Activated T-helper 2 cell treated with anti-CD3 and anti-CD28 coated beads, Interferon-gamma antibody, Interleukin-2, Interleukin-4, amounts not matched to agents 10 μg/mL and 5 μg/mL and 100 μg/mL, durations not matched to agents 14 hours and 24 hours and 36 hours (primary cell): ENCODE data around the gene GNAT1. TPM values are rescaled to one million over a fixed set of nuclear protein-coding genes. Genes with fewer than 3 reads are reported as not detected.

Experiments
- DNase-seq: peaks from one replicate; pipeline ENCODE4 v3.0.0; 2021; ENCODE audit warnings: low spot score
- H3K27ac Mint-ChIP-seq: one replicate; pipeline ENCODE4 v1.8.0; 2021; ENCODE audit warnings: mixed read lengths
- H3K27me3 Mint-ChIP-seq: one replicate; pipeline ENCODE4 v1.8.0; 2021; ENCODE audit warnings: low read depth, mixed read lengths
- H3K36me3 Mint-ChIP-seq: one replicate; pipeline ENCODE4 v1.8.0; 2021; ENCODE audit warnings: low read depth, mixed read lengths
- H3K4me1 Mint-ChIP-seq: one replicate; pipeline ENCODE4 v1.8.0; 2021; ENCODE audit warnings: low read depth, mixed read lengths
- H3K4me3 Mint-ChIP-seq: one replicate; pipeline ENCODE4 v1.8.0; 2021; ENCODE audit warnings: low read depth, mild to moderate bottlenecking, moderate library complexity, mixed read lengths
- H3K9me3 Mint-ChIP-seq: one replicate; pipeline ENCODE4 v1.8.0; 2021; ENCODE audit warnings: mixed read lengths
- intact Hi-C: fragments of 100-400 bp; cut with micrococcal nuclease; formaldehyde crosslinking; loops from one replicate; pipeline ENCODE4 v1.15.1; 2023
- total RNA-seq: library from RNA; stranded (reverse); gene quantifications from 2 replicates; pipeline ENCODE4 v1.2.3, GENCODE V29; 2022

GNAT1 gene
- total RNA-seq, 1 donor from 2014 or later, result not detected

GRCh38 chr3:50155891-50156290, 35.5 kb upstream of the GNAT1 start:
- no peak for DNase-seq
- no peaks in the 10 kb centered on the region for H3K9me3 Mint-ChIP-seq
- no peak overlapping the region for H3K27ac Mint-ChIP-seq
- H3K4me1 Mint-ChIP-seq, result peaks cover 5% of the 10 kb centered on the region
- intact Hi-C loops, result no loop called here
- no peaks in the 10 kb centered on the region for H3K36me3 Mint-ChIP-seq
- H3K27me3 Mint-ChIP-seq, result peaks cover 33% of the 10 kb centered on the region
- H3K4me3 Mint-ChIP-seq, result peak overlapping the region; percentile 71

GRCh38 chr3:50156549-50157493, 34.6 kb upstream of the GNAT1 start:
- no peak for DNase-seq
- peaks cover 33% of the 10 kb centered on the region for H3K27me3 Mint-ChIP-seq
- H3K9me3 Mint-ChIP-seq, result no peaks in the 10 kb centered on the region
- intact Hi-C loops, result no loop called here
- H3K4me3 Mint-ChIP-seq, result no peak overlapping the region
- H3K27ac Mint-ChIP-seq, result no peak overlapping the region
- no peaks in the 10 kb centered on the region for H3K36me3 Mint-ChIP-seq
- H3K4me1 Mint-ChIP-seq, result peaks cover 5% of the 10 kb centered on the region

DNA sequence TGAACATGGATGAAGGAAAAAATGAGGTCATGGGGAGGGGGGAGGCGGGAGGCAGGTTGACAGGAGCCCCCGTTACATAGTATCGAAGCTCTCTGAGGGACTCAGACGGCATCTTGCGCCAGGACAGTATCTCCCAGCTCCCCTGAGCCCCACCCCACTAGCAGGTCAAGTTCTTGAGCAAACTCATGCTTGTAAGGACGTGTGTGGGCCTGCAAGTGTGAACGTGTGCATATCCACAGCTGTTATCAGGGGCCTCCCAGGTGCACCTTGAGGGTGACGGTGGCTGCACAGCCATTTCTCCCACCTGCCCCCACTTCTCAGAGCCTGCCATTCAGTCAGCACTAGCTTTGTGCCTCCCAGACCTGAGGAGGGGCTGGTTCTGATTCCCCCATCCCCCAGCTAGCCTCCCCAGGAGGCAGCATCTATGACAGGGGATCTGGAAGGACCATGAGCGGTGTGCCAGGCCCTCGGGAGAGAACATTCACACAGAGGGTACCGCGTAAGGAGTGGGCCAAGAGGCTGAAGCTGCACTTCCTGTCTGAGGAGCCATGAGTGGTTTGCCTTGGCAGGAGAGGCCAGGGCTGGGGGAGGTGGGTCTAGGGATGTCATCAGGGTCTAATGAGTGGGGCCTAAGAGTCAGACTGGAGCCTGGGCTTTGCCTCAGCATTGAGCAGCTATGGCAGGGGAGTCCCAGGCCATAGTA, 33.4 kb upstream of the GNAT1 start:
- H3K27me3 Mint-ChIP-seq, result peaks cover 33% of the 10 kb centered on the region
- H3K4me1 Mint-ChIP-seq, result peaks cover 5% of the 10 kb centered on the region
- no peaks in the 10 kb centered on the region for H3K9me3 Mint-ChIP-seq
- no peak for DNase-seq
- no peak overlapping the region for H3K27ac Mint-ChIP-seq
- intact Hi-C loops, result no loop called here
- H3K36me3 Mint-ChIP-seq, result no peaks in the 10 kb centered on the region
- no peak overlapping the region for H3K4me3 Mint-ChIP-seq

DNA sequence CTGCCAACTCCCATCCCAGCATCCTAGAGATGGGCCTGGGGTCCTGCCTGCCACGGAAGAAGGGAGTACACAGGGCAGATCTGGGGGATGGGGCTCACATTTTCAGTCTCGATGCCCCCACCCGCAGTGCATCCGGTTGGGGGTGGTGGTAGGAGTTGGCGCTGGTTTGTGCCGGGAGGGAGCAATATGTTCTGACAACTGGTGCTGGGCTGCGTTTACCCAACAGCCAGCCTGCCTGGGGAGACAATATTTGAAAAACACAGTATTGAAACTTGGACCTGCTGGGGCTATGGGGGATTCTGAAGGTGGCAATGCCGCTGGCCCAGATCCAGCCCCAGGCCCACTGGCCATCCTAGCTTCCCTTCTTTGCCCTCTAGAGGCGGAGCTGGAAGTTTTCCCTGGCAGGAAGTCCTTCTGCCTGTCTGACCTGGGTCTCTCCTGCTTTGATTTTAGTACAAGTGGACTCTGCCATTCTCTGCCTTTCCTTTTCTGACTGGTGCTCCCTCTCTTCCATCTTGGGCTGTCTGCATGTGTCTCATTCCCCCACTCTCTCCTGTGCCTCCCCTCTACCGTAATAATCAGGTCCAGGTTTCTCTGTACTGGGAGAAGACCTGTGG, 32.8 kb upstream of the GNAT1 start:
- intact Hi-C loops, result no loop called here
- Mint-ChIP-seq H3K27me3 (peaks cover 27% of the 10 kb centered on the region), H3K9me3 (no peaks in the 10 kb centered on the region), H3K36me3 (no peaks in the 10 kb centered on the region), H3K27ac (no peak overlapping the region), H3K4me1 (peaks cover 5% of the 10 kb centered on the region), H3K4me3 (no peak overlapping the region)
- no peak for DNase-seq

DNA sequence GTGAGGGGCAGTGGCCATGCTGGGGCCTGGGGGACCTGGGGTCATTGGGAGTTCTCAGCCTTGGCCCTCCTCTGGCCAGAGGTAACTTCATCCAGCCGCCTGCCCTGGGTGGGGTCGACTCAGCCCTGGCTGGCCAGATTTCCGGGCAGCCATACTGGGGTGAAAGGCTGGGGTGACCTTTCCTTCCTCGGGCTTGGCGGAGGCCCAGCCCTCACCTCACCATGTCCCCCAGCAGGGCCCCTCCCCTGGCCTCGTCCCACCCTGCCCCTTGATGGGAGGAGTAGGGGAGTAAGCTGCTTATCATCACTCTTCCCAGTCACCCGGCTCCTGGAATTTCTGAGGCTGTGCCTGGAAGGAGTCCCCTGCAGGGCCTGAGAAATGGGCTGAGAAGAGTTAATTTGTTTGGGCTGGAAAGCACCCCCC, 30.8 kb upstream of the GNAT1 start:
- no peaks in the 10 kb centered on the region for H3K9me3 Mint-ChIP-seq
- H3K4me3 Mint-ChIP-seq, result no peak overlapping the region
- DNase-seq, result no peak
- intact Hi-C loops, result no loop called here
- peaks cover 2% of the 10 kb centered on the region for H3K4me1 Mint-ChIP-seq
- H3K27me3 Mint-ChIP-seq, result peaks cover 22% of the 10 kb centered on the region
- no peak overlapping the region for H3K27ac Mint-ChIP-seq
- H3K36me3 Mint-ChIP-seq, result no peaks in the 10 kb centered on the region

DNA sequence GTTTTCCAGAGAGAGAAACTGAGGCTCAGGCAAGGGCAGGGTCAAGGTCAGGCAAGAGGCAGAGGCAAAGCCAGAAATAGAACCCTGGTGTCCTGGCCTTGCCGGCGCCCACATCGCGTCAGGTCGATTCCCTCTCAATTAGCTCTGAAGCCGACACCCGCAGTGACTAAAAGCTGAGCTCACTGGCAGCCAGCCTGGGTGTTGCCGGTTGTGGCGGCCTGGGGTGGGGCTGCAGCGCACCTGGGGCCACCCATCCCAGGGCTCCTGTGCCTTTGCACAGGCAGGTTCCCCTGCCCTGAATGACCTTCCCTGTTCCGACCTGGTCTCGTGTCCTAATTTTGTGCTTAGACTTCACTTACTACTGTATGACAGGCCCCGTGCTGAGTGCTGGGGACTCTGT, 30.1 kb upstream of the GNAT1 start:
- intact Hi-C loops, result no loop called here
- Mint-ChIP-seq H3K4me1 (no peaks in the 10 kb centered on the region), H3K27ac (no peak overlapping the region), H3K36me3 (no peaks in the 10 kb centered on the region), H3K27me3 (peaks cover 15% of the 10 kb centered on the region), H3K4me3 (no peak overlapping the region), H3K9me3 (no peaks in the 10 kb centered on the region)
- no peak for DNase-seq

DNA sequence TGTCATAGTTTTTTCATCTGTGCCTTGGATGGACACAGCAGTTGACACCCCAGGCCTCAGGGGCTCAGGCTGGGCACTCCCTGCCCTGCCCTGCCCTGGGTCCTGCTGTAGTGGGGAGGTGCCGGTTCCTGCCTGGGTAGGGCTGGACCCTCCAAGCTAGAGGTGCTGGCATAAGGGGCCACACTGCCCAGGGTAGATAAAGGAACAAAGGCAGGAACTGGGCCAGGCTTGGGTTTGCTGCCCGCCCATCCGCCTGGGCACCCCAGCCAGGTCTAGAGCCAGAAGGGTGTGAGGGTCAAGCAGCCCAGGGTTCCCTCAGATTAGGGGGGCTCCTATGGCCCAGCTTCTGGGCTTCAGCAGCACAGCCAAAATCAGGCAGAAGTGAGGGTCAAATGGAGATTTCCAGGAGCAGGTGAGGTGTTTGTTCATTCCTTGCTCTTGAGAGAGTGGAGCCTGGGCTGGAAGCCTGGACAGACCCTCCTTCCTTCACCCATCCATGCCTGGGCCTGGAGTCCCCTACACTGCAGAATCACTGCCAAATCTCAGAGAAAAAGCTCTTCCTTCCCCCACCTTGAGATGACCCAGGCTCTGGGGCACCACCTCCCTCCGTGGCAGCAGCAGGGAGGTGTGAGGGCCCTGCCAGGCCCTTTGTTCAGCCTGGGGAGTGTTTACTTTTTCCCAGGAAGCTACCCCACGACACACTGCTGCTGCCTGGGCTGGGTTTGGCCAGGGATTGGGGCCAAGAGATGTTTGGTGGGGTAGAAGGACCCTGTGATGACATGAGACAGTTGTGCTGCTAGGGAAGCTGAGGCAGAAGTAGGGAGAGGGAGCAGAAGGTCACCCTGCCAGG, 29.2 kb upstream of the GNAT1 start:
- intact Hi-C loops, result no loop called here
- Mint-ChIP-seq H3K36me3 (no peaks in the 10 kb centered on the region), H3K27me3 (peaks cover 12% of the 10 kb centered on the region), H3K27ac (no peak overlapping the region), H3K9me3 (no peaks in the 10 kb centered on the region), H3K4me3 (no peak overlapping the region), H3K4me1 (no peaks in the 10 kb centered on the region)
- DNase-seq, result no peak

- Mint-ChIP-seq H3K36me3 (no peaks in the 10 kb centered on the region), H3K27me3 (peaks cover 5% of the 10 kb centered on the region), H3K27ac (no peak overlapping the region), H3K9me3 (no peaks in the 10 kb centered on the region), H3K4me3 (no peak overlapping the region), H3K4me1 (no peaks in the 10 kb centered on the region)
- intact Hi-C loops, result no loop called here
- DNase-seq, result no peak
Measured at GRCh38 chr3:50163572-50164455, 27.6 kb upstream of the GNAT1 start.

- Mint-ChIP-seq H3K27ac (no peak overlapping the region), H3K9me3 (no peaks in the 10 kb centered on the region), H3K27me3 (peaks cover 3% of the 10 kb centered on the region), H3K36me3 (no peaks in the 10 kb centered on the region), H3K4me1 (no peaks in the 10 kb centered on the region), H3K4me3 (no peak overlapping the region)
- no peak for DNase-seq
- intact Hi-C loops, result no loop called here
Measured at GRCh38 chr3:50164481-50164880, 26.9 kb upstream of the GNAT1 start.

DNA sequence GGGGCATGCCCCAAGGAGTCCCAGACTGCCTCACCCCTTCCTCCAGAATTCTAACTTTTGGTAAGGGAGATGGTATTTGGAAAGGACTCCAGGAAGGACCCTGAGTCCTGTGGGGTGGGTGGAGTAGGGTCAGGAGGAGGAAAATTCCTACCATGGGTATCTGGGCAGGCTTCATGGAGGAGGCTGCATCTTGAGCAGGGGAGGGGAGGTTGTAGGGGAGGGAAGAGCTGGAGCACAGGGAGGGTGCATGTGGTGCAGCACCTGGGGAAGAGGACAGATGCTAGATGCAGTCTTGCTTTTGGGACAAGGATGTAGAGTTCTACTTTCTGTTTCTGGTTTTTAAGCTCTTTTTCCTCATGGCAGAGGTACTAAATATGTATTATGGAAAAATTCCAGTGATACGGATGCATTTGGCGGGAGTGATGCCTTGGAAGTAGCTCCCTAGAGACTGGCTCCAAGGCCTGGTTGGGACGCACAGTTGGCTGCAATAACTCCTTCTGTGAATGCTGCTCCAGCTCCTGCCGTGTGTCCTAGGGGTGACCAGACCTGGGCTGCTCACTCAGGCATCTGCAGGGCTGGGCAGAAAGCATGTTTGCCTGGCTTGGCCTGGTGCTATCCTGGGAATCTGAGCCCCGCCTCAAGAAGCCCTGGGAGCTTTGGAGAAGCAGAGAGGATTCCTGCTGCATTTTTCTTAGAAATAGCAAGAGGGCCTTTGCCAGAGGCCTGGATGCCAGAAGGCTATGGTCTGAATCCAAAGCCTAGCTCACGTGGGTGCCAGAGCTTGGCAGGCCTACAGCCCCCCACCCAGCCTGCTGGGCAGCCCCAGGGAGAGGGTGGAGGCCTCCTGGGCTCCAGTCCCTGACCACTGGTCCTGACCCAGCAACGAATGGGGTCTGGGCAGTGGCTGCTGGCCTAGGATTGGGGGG, 26.2 kb upstream of the GNAT1 start:
- Mint-ChIP-seq H3K4me1 (no peaks in the 10 kb centered on the region), H3K27me3 (peaks cover 3% of the 10 kb centered on the region), H3K9me3 (no peaks in the 10 kb centered on the region), H3K27ac (no peak overlapping the region), H3K36me3 (no peaks in the 10 kb centered on the region), H3K4me3 (no peak overlapping the region)
- no peak for DNase-seq
- intact Hi-C loops, result no loop called here

- Mint-ChIP-seq H3K27ac (no peak overlapping the region), H3K9me3 (no peaks in the 10 kb centered on the region), H3K27me3 (peaks cover 3% of the 10 kb centered on the region), H3K4me1 (no peaks in the 10 kb centered on the region), H3K4me3 (no peak overlapping the region), H3K36me3 (no peaks in the 10 kb centered on the region)
- intact Hi-C loops, result no loop called here
- no peak for DNase-seq
Measured at GRCh38 chr3:50165910-50166538, 25.4 kb upstream of the GNAT1 start.
